GM19324 (cell line): ENCODE measurements around the gene KCNH6.

Experiments used
- ATAC-seq: cut with Tn5 transposase; IDR thresholded peaks from one replicate; pipeline ENCODE4 v1.9.1; 2021; ENCODE audit warnings: mild to moderate bottlenecking, moderate library complexity; ENCODE audit not compliant: unreplicated experiment, low FRiP score

Gene KCNH6

GRCh38 chr17:63588797-63589196 lies 65.6 kb downstream of the KCNH6 start:
- ATAC-seq = no peak

GRCh38 chr17:63589646-63590045 lies 66.5 kb downstream of the KCNH6 start:
- no peak for ATAC-seq

GRCh38 chr17:63592797-63593196 lies 69.6 kb downstream of the KCNH6 start:
- ATAC-seq = no peak

GRCh38 chr17:63595132-63595531 lies 72.0 kb downstream of the KCNH6 start:
- ATAC-seq = no peak
